Muscle of leg (tissue), 11 donors: Measurements from ENCODE around the gene NRM. TPM values are rescaled to one million over a fixed set of nuclear protein-coding genes. Genes with fewer than 3 reads are reported as not detected.
A peak's percentile ranks its signal among the peaks of the same experiment; 100 is the strongest.
"Not testable (repeated sequence)": the region's sequence is repeated elsewhere in the genome, so short reads cannot be mapped to it uniquely, and the experiment has no call there.

Experiments
- DNase-seq: peaks from one replicate; pipeline ENCODE4 v3.0.0; 2013
- H3K27ac ChIP-seq: one replicate; pipeline ENCODE4 v1.5.1; 2013; ENCODE audit warnings: mild to moderate bottlenecking, low read length, control low read depth
- H3K27me3 ChIP-seq: one replicate; pipeline ENCODE4 v1.6.1; 2013; ENCODE audit warnings: low read length; ENCODE audit not compliant: control insufficient read depth, insufficient read depth
- H3K36me3 ChIP-seq: one replicate; pipeline ENCODE4 v1.6.1; 2013; ENCODE audit warnings: low read length; ENCODE audit not compliant: control insufficient read depth, insufficient read depth
- H3K4me1 ChIP-seq: one replicate; pipeline ENCODE4 v1.6.1; 2013; ENCODE audit warnings: low read length; ENCODE audit not compliant: control insufficient read depth, insufficient read depth
- H3K4me3 ChIP-seq: one replicate; pipeline ENCODE4 v1.5.1; 2013; ENCODE audit warnings: low read length, control low read depth
- H3K9me3 ChIP-seq: replicated peaks from 2 replicates; pipeline ENCODE4 v1.6.1; 2013; ENCODE audit warnings: low read depth, low read length; ENCODE audit not compliant: control insufficient read depth
- WGBS: methylation state at CpG from one replicate; pipeline ENCODE4 v1.1.5; 2013; ENCODE audit warnings: missing lambda C conversion rate; ENCODE audit not compliant: insufficient coverage; 5-methylcytosine and 5-hydroxymethylcytosine counted together
- polyA plus RNA-seq, 8 donors: library from polyadenylated mRNA; unstranded; fragments of 120-200 nt; gene quantifications; one replicate each; pipeline versions ENCODE4 v1.2.1 to v1.2.3, GENCODE V29; 2013; ENCODE audit warnings: inconsistent platforms in 1 of 8, low replicate concordance in 1 of 8; ENCODE audit not compliant: insufficient read length in 8 of 8, insufficient read depth in 1 of 8
- total RNA-seq: library from RNA; stranded (reverse); fragments of 120-200 nt; gene quantifications from one replicate; pipeline ENCODE4 v1.2.4, GENCODE V29; 2013

The NRM gene
- total and polyA plus RNA-seq, 9 donors, result 7.2 to 49.7 (median 36.5) TPM

GRCh38 chr6:30726506-30727413, 36.0 kb upstream of the NRM start:
- no peak overlapping the region for H3K4me3 ChIP-seq
- no peaks in the 10 kb centered on the region for H3K27me3 ChIP-seq
- no CpG with 5 or more reads among the region's 11 CpGs for WGBS
- H3K4me1 ChIP-seq, result peaks cover 18% of the 10 kb centered on the region
- H3K36me3 ChIP-seq, result peaks cover 80% of the 10 kb centered on the region
- H3K9me3 ChIP-seq, result no peaks in the 10 kb centered on the region
- H3K27ac ChIP-seq, result no peak overlapping the region
- no peak for DNase-seq

GRCh38 chr6:30725713-30726505, 35.1 kb upstream of the NRM start:
- peaks cover 18% of the 10 kb centered on the region for H3K4me1 ChIP-seq
- H3K27me3 ChIP-seq, result no peaks in the 10 kb centered on the region
- H3K27ac ChIP-seq, result no peak overlapping the region
- H3K36me3 ChIP-seq, result peaks cover 77% of the 10 kb centered on the region
- WGBS, result no CpG with 5 or more reads among the region's 3 CpGs
- no peak overlapping the region for H3K4me3 ChIP-seq
- H3K9me3 ChIP-seq, result no peaks in the 10 kb centered on the region
- no peak for DNase-seq

- no peaks in the 10 kb centered on the region for H3K27me3 ChIP-seq
- H3K9me3 ChIP-seq, result no peaks in the 10 kb centered on the region
- no peak for DNase-seq
- WGBS, result no CpG with 5 or more reads among the region's 6 CpGs
- H3K36me3 ChIP-seq, result peaks cover 69% of the 10 kb centered on the region
- H3K27ac ChIP-seq, result no peak overlapping the region
- H3K4me3 ChIP-seq, result no peak overlapping the region
- H3K4me1 ChIP-seq, result peaks cover 15% of the 10 kb centered on the region
Observed at GRCh38 chr6:30724906-30725667, 34.3 kb upstream of the NRM start.

GRCh38 chr6:30723843-30724741, 33.3 kb upstream of the NRM start:
- H3K27me3 ChIP-seq, DNase-seq, H3K9me3 ChIP-seq, H3K4me3 ChIP-seq, H3K27ac ChIP-seq: not testable (repeated sequence)
- Histone ChIP-seq H3K36me3 (peaks cover 61% of the 10 kb centered on the region), H3K4me1 (peaks cover 22% of the 10 kb centered on the region)
- WGBS, result 54% methylated on average over 13 of the region's 29 CpGs

- not testable (repeated sequence) for H3K9me3 ChIP-seq, H3K27me3 ChIP-seq, H3K4me3 ChIP-seq, DNase-seq
- WGBS, result 67% methylated on average over 6 of the region's 16 CpGs
- peak overlapping the region; percentile 38 for H3K27ac ChIP-seq
- peaks cover 25% of the 10 kb centered on the region for H3K4me1 ChIP-seq
- H3K36me3 ChIP-seq, result peaks cover 57% of the 10 kb centered on the region
Observed at GRCh38 chr6:30723159-30723842, 32.5 kb upstream of the NRM start.

GRCh38 chr6:30722280-30723112, 31.7 kb upstream of the NRM start:
- Histone ChIP-seq H3K4me1 (peaks cover 28% of the 10 kb centered on the region), H3K4me3 (peak overlapping the region; percentile 91), H3K36me3 (peaks cover 49% of the 10 kb centered on the region), H3K9me3 (no peaks in the 10 kb centered on the region), H3K27ac (peak overlapping the region; percentile 97), H3K27me3 (no peaks in the 10 kb centered on the region)
- DNase-seq, result peak; percentile 82
- WGBS, result 5% methylated on average over 26 of the region's 27 CpGs

- H3K9me3 ChIP-seq, result not testable (repeated sequence)
- WGBS, result 0% methylated on average over 7 of the region's 10 CpGs
- H3K4me1 ChIP-seq, result peaks cover 28% of the 10 kb centered on the region
Observed at GRCh38 chr6:30722025-30722279, 31.2 kb upstream of the NRM start.

GRCh38 chr6:30721198-30722024, 30.6 kb upstream of the NRM start:
- under 1% methylated on average over 57 of the region's 71 CpGs for WGBS
- Histone ChIP-seq H3K4me1 (peaks cover 33% of the 10 kb centered on the region), H3K36me3 (peaks cover 46% of the 10 kb centered on the region), H3K4me3 (peak overlapping the region; percentile 91), H3K27me3 (no peaks in the 10 kb centered on the region), H3K9me3 (no peaks in the 10 kb centered on the region), H3K27ac (peak overlapping the region; percentile 97)
- DNase-seq, result peak; percentile 97

More at GRCh38 chr6:30722025-30722279, 31.2 kb upstream of the NRM start:
- Histone ChIP-seq H3K4me3 (peak overlapping the region; percentile 91), H3K36me3 (peaks cover 46% of the 10 kb centered on the region), H3K27ac (peak overlapping the region; percentile 97)
- not testable (repeated sequence) for DNase-seq, H3K27me3 ChIP-seq
